Adrenal gland (tissue), 12 donors: Measurements from ENCODE around the gene TNS3. TPM values are rescaled to one million over a fixed set of nuclear protein-coding genes. Genes with fewer than 3 reads are reported as not detected.

Experiments
- DNase-seq, 7 donors: peaks; one replicate each; pipeline ENCODE4 v3.0.0-alpha.2; 2019 to 2020
- H3K27ac ChIP-seq, 5 donors: fragments of 200-600 bp; sonication (generic) in 4 of 5; 1 replicate in 3 of 5; 2 replicates in 2 of 5; pipeline versions ENCODE4 v1.5.1 to v1.8.0; 2016 to 2020; ENCODE audit warnings: mild to moderate bottlenecking in 1 of 5
- H3K27me3 ChIP-seq: fragments of 200-600 bp; 2 replicates; pipeline ENCODE4 v1.8.0; 2021
- H3K36me3 ChIP-seq, 2 donors: fragments of 200-600 bp; replicated peaks in 1 of 2; 1 replicate in 1 of 2; 2 replicates in 1 of 2; pipeline versions ENCODE4 v1.5.1 to v1.8.0; 2018 to 2022
- H3K4me1 ChIP-seq, 2 donors: fragments of 200-600 bp; replicated peaks in 1 of 2; 1 replicate in 1 of 2; 2 replicates in 1 of 2; pipeline versions ENCODE4 v1.5.1 to v1.8.0; 2018 to 2021
- H3K4me3 ChIP-seq, 4 donors: fragments of 200-600 bp; sonication (generic) in 3 of 4; one replicate each; pipeline ENCODE4 v1.5.1; 2016 to 2018
- H3K9me3 ChIP-seq, 3 donors: fragments of 200-600 bp; sonication (generic) in 1 of 3; replicated peaks in 1 of 3; 1 replicate in 2 of 3; 2 replicates in 1 of 3; pipeline versions ENCODE4 v1.5.1 to v1.8.0; 2016 to 2021
- POLR2A ChIP-seq, 2 donors: fragments of 450-650 bp; IDR thresholded peaks; one replicate each; pipeline ENCODE4 v1.6.1; 2017; ENCODE audit warnings: antibody characterized with exemption in 2 of 2, mild to moderate bottlenecking in 2 of 2, moderate library complexity in 1 of 2
- WGBS, 4 donors: extraction: QIAGEN DNeasy Blood & Tissue Kit in 2 of 4; methylation state at CpG; one replicate each; pipeline versions ENCODE4 v1.1.5 to v1.1.7; 2013 to 2017; 5-methylcytosine and 5-hydroxymethylcytosine counted together
- intact Hi-C, 2 donors: fragments of 100-400 bp; cut with DNase I; formaldehyde crosslinking; loops; one replicate each; pipeline versions ENCODE4 v1.14.1 to v1.15.0; 2022 to 2023
- polyA plus RNA-seq, 3 donors: library from polyadenylated mRNA; stranded (reverse); fragments of 200-250 nt in 2 of 3; fragments of 350-450 nt in 1 of 3; fragmentation: Illumina TruSeq in 1 of 3; extraction: RNeasy Lipid Tissue Mini Kit (QIAGEN cat#74804) in 1 of 3; gene quantifications; one replicate each; pipeline ENCODE4 v1.2.3, GENCODE V29; 2013 to 2014
- total RNA-seq, 9 donors: library from RNA; depleted of rRNA in 4 of 9; stranded (reverse); fragments of >200 nt in 4 of 9; fragments of 120-200 nt in 1 of 9; fragmentation: NEBNext Ultra II Directional in 1 of 9; extraction: Animal tissue kit (Norgen Biotek cat#: 25700) in 1 of 9; gene quantifications; one replicate each; pipeline versions ENCODE4 v1.1.0 to v1.2.4, GENCODE V29; 2013 to 2023
- TF ChIP-seq, protein P1 (sequence below), 6 experiments: fragments of 450-650 bp in 4 of 6; fragments of 200-600 bp in 2 of 6; sonication (generic) in 1 of 6; IDR thresholded peaks; 1 replicate in 5 of 6; 2 replicates in 1 of 6; pipeline versions ENCODE4 v1.5.1 to v1.8.0; 2016 to 2021; ENCODE audit warnings: antibody characterized with exemption in 6 of 6, mild to moderate bottlenecking in 2 of 6, moderate library complexity in 1 of 6
- donor health status: healthy with polysubstance abuse.
- donor health status: Bipolar disorder and iron deficiency.
- donor health status: DM: yes; HTN: yes; CAD: no.
- donor health status: DM: no; HTN: no; CAD: no.
- donor health status: DM: no; HTN: no; CAD: no.
- donor health status: DM: yes; HTN: yes; CAD: no.

Gene TNS3
- total and polyA plus RNA-seq, 12 donors, result 21.0 to 188 (median 99.8) TPM

DNA sequence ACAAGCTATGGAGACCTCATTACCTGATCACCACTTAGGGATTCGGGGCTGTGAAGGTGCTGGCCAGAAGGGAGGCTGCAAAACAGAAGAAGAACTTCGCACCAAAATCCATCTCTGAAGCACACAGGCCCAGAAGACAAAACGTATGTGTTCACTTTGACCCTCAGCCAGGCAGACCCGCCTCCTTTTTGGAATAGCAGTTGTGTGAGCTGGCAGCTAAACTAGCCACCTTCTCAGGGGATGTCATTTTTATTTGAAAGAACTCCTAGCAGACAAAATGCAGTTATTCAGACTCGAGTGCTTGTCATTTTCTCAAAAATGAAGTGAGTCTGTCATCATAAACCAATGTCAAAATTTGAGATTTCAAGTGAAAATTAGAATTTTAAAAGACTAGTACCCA is 71.7 kb downstream of the TNS3 start:
- intact Hi-C loops, result no loop called here
- 83 to 96% (median 88%) methylated on average over 5 of the region's 5 CpGs for WGBS, 4 donors
- no peak overlapping the region for H3K4me3 ChIP-seq
- no peak for TF ChIP-seq POLR2A (IDR thresholded peaks at IDR 0.05)
- TF ChIP-seq, protein P1, sequence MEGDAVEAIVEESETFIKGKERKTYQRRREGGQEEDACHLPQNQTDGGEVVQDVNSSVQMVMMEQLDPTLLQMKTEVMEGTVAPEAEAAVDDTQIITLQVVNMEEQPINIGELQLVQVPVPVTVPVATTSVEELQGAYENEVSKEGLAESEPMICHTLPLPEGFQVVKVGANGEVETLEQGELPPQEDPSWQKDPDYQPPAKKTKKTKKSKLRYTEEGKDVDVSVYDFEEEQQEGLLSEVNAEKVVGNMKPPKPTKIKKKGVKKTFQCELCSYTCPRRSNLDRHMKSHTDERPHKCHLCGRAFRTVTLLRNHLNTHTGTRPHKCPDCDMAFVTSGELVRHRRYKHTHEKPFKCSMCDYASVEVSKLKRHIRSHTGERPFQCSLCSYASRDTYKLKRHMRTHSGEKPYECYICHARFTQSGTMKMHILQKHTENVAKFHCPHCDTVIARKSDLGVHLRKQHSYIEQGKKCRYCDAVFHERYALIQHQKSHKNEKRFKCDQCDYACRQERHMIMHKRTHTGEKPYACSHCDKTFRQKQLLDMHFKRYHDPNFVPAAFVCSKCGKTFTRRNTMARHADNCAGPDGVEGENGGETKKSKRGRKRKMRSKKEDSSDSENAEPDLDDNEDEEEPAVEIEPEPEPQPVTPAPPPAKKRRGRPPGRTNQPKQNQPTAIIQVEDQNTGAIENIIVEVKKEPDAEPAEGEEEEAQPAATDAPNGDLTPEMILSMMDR (IDR thresholded peaks at IDR 0.05), result no peak
- H3K27me3 ChIP-seq, result no peaks in the 10 kb centered on the region
- no peak for DNase-seq
- H3K27ac ChIP-seq, result no peak overlapping the region
- H3K36me3 ChIP-seq, result no peaks in the 10 kb centered on the region
- peaks cover 38 to 63% of the 10 kb centered on the region in 2 donors for H3K4me1 ChIP-seq
- H3K9me3 ChIP-seq, result no peaks in the 10 kb centered on the region

DNA sequence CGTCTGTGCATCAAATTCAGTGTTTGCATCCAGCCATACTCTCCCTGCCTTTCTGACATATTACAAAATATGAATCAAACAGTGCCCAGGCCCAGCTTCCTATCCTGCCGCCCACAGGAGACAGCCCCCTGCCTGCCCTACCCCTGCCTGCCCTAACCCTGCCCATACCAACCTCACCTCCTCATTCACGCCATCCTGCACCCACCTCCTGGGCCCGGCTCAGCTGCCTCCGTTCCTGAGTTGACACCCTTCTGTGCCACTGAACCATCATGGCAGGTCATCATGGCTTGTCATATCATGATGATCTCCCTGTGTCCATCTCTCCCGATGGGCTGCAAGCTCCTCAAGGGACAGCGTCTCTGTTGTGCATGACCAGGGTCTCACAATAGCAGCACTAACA is 72.3 kb downstream of the TNS3 start:
- Histone ChIP-seq H3K9me3 (no peaks in the 10 kb centered on the region), H3K4me1 (peaks cover 36 to 58% of the 10 kb centered on the region in 2 donors), H3K4me3 (no peak overlapping the region), H3K36me3 (no peaks in the 10 kb centered on the region), H3K27ac (no peak overlapping the region), H3K27me3 (no peaks in the 10 kb centered on the region)
- TF ChIP-seq POLR2A (IDR thresholded peaks at IDR 0.05), result no peak
- TF ChIP-seq, protein P1 (IDR thresholded peaks at IDR 0.05), result no peak
- DNase-seq, result no peak
- intact Hi-C loops, result no loop called here
- 89 to 98% (median 97%) methylated on average over 7 of the region's 7 CpGs for WGBS, 4 donors

DNA sequence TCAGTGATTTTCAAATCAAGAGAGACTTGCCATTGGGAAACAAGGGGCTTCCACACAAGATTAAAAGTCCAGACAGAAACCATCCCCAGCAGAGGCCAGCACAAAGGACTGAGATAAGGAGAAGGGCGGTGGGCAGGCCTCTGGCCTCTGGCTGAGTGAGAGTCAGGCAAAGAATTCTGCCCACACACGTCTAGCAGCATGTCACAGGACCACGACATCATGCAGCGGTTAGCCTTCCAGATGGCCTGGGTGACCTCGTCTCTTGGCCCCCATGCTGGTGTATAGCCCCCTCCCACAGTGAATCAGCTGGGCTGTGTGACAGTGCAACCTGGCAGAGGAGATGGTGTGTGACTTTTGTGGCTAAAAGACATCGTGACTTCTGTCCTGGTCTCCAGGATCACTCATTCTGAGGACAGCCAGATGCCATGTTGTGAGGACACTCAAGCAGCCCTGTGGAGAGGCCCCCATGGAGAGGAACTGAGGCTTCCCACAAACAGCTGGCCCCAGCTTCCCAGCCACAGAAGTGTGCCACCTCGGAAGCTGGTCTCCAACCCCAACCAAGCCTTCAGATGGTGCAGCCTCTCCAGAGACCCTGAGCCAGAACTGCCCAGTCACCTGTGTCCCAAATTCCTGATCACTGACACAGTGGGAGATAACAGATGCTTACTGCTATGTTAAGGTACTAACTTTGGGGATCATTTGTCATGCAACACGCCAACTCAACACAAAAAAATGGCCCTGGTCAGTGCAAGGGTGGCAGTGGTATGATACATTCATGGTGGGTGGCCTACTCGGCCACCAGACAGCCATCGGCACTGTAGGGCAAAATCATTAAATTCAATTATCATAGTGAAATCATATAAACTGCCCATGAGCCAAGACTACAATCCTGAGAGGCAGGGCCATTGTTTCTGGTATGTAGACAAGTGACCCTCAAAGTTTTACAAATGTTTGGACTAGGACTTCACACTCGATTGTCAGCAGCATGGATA is 73.2 kb downstream of the TNS3 start:
- 82 to 86% (median 83%) methylated on average over 9 to 11 of the region's 11 CpGs for WGBS, 4 donors
- no peak for TF ChIP-seq POLR2A (IDR thresholded peaks at IDR 0.05)
- TF ChIP-seq, protein P1 (IDR thresholded peaks at IDR 0.05), result no peak
- Histone ChIP-seq H3K9me3 (no peaks in the 10 kb centered on the region), H3K4me3 (no peak overlapping the region), H3K27me3 (no peaks in the 10 kb centered on the region), H3K36me3 (no peaks in the 10 kb centered on the region), H3K27ac (peak overlapping the region in 1 of 5 donors; percentile 62), H3K4me1 (peaks cover 28 to 55% of the 10 kb centered on the region in 2 donors)
- DNase-seq, result peak in 1 of 7 donors; percentile 25
- intact Hi-C loops, result no loop called here

DNA sequence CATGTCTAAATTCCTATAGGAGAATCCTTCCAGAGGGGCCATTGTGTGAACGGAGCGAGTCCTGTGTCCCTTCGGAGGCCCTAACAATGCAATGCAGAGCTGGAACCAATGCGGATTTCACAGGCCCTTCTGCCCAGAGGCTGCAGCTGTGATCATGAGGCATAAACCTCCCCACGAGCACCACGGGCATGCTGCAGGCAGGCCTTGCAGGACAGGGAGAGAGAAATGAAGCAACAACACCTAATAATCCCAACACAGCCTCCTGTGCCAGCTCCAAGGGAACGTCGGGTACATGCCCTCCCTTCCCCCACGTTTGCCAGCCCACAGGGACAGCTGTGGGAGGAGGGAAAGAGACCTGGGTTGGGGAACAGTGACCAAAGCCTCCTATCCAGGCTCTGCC is 74.4 kb downstream of the TNS3 start:
- DNase-seq, result peak in 1 of 7 donors; percentile 33
- no peaks in the 10 kb centered on the region for H3K27me3 ChIP-seq
- no peak for TF ChIP-seq POLR2A (IDR thresholded peaks at IDR 0.05)
- TF ChIP-seq, protein P1 (IDR thresholded peaks at IDR 0.05), result no peak
- H3K9me3 ChIP-seq, result no peaks in the 10 kb centered on the region
- 59 to 75% (median 66%) methylated on average over 7 to 9 of the region's 9 CpGs for WGBS, 4 donors
- peak overlapping the region in 2 of 5 donors; percentile 32 to 62 for H3K27ac ChIP-seq
- intact Hi-C loops, result no loop called here
- peaks cover 22 to 54% of the 10 kb centered on the region in 2 donors for H3K4me1 ChIP-seq
- no peak overlapping the region for H3K4me3 ChIP-seq
- H3K36me3 ChIP-seq, result no peaks in the 10 kb centered on the region
